GM19328 (cell line): ENCODE measurements around the gene PARL.

ENCODE experiments used
- ATAC-seq: cut with Tn5 transposase; IDR thresholded peaks from one replicate; pipeline ENCODE4 v1.9.1; 2021; ENCODE audit warnings: mild to moderate bottlenecking, moderate library complexity; ENCODE audit not compliant: unreplicated experiment

PARL gene

DNA sequence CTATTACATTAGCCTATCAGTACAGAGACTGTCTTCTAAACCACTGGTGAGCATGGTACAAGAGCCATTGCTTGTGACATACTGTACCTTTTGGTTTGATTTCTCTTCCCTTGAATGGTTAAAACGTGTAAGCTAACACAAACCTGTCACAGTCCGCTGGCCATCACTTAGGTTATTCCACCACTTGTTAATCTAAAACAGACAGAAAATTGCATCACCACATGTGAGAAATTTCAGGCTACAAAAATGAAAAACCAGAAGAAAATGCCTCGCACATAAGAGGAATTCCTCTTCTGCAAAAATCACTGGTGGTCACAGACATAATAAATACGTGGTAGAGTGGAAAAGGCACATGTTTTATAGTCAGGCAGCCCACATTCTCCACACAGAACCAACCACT is 22.1 kb downstream of the PARL start:
- no peak for ATAC-seq

DNA sequence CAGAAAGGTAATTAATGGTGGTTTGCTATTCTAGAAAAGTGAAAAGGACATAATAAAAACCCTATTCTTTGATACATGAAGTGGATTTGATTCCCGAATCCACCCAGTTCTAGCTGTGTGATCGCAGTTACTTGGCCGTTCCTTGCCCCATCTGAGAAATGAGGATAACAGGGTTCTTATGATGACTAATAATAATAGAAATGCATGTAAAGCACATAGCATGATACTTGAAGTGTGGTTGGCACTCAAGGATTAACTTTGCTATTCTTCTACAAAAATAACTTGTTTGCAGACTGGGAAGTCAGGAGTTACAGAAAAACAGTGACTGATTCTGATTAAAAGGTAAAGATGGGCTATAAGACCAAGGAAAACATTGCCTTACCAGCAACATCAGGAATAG is 26.8 kb downstream of the PARL start:
- no peak for ATAC-seq

DNA sequence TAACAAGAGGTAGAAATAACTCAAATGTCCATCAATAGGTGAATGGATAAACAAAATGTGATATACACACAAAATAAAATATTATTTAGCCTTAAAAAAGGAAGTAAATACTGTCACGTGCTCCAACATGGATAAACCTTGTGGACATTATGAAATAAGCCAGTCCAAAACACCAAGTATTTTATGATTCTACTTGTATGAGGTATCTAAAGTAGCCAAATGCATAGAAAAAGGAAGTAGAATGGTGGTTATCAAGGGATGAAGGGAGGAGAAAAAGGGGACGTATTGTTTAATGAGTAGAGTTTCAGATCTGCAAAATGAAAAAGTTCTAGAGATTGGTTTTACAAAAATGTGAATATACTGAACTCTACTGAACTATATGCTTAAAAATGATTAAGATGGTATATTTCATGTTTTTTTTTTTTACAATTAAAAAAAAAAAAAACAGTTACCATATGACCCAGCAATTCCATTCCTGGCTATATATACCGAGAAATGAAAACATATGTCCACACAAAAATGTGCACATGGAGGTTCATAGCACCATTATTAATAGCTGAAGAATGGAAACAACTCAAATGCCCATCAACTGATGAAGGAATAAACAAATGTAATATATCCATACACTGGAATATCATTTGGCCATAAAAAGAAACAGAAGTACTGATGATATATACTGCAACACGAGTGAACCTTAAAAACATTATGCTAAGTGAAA is 30.2 kb downstream of the PARL start:
- ATAC-seq, result no peak

DNA sequence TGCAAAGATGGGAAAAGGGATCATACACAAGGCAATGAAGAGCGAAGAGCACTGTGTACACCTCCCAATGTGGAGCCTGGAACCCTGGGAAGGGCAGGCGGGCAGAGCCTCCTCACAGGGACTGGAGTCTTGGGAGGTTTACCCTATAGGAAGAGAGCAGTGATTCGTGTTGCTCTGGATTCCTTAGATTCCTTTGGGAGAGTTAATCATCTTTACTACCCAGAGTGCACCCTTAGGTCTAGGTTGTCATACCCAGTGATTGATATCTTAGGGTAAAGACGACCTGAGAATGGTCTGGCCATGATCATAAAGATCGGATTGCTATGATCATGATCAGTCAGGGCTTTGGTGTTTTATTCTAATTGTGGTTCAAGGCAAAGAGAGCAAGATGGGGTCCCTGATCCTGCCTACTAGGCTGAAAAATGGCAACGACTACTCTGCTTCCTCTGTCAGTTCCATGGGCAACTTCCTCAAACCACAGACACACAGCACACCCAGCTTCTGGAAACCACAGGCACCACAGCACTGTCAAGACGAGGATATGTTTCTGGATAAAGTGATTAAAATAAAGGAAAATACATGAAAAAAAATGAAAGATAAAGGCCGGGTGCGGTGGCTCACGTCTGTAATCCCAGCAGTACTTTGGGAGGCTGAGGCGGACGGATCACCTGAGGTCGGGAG is 38.9 kb downstream of the PARL start:
- ATAC-seq, result no peak

DNA sequence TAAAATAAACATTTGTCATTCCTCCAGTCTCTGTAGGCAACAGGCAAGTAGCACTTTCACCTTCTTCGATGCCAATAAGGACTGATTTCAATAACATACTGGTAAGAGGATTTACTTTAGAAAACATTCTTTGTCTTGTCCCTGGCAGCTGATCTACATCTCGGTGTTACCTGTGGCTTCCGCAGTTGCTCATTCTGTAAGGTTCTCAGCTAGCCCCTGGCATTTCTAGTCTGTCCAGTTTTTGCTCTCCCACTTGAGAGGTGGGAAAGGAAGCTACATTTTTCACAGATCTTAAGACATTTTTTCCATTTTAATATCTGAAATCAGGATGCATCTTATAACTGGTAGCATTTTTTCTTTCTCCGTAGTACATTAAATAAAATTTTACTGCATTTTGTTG is 39.6 kb downstream of the PARL start:
- no peak for ATAC-seq

DNA sequence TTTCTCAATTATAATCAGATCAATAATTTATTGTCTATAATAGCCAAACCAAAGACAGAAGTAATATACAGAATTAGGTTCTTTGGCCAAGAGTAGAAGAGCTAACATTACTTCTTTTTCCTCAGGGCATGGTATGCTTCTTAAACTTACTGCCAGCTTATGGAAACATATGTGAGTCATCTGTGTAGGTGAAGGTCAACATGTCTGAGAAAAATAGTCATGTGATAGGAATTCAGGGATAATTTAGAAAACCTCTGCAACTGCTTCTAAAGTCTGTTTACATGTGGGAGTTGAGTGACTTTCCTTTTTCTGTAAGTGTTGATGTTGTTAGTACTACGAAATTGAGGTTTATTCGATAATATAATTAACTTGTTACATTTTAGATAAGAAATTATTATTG is 40.1 kb downstream of the PARL start:
- no peak for ATAC-seq

DNA sequence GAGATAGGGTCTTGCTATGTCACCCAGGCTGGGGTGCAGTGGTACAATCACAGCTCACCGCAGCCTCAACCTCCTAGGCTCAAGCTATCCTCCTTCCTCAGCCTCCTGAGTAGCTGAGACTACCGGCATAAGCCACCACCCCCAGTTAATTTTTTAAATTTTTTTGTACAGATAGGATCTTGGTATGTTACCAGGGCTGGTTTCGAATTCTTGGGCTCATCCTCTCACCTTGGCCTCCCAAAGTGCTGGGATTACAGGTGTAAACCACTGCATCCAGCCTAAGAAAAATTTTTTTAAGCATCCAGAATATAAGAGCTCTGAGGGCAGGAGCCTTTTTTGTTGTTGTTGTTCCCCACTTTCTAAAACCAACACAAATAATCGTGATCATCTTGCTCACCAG is 44.9 kb downstream of the PARL start:
- no peak for ATAC-seq

DNA sequence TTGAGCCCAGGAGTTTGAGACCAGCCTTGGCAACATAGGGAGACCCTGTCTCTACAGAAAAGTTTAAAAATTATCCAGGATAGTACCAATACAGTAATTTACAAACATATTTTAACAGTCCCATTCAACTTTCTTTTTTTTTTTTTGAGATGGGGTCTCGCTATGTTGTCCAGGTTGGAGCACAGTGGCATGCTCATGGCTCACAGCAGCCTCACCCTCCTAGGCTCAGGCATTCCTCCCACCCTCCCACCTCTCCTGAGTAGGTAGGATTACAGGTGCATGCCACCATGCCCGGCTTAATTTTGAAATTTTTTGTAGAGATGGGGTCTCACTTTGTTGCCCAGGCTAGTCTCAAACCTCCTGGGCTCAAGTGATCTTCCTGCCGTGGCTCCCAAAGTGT is 46.8 kb downstream of the PARL start:
- no peak for ATAC-seq

DNA sequence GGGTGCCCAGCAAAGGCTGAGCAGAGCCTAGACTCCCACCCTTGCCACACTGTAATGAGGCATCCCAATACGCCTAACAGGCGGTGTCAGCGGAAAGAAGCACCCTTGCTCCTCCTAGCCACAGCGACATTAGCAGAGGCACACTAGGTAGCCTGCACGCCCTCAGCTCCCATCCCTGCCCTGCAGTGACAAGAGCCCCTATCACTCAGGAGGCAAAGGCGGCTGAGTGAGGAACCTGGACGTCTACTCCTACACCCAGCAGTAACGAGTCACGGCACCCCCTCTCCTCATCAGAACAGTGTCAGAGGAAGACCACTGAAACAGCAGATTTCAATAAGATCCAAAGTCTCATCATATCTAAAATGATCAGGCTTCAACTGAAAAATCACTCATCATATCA is 47.3 kb downstream of the PARL start:
- no peak for ATAC-seq

DNA sequence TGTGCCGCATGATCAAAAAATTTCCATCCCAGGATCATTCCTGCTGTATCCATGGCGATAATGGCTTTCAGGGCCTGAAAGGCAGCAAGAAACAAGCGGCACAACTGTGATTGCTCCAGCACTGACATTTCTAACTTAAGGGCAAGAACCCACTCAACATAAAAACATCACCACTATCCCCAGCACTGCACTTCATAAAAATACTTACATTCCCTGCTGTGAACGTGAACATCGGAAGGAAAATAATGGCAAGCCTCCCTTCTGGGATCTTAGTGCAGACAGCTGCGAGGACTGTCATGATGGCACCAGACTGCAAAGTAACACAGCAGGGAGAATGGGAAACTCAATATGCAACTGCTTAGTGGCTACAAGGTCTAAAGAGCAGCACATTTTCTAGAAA is 51.2 kb downstream of the PARL start:
- ATAC-seq, result no peak

DNA sequence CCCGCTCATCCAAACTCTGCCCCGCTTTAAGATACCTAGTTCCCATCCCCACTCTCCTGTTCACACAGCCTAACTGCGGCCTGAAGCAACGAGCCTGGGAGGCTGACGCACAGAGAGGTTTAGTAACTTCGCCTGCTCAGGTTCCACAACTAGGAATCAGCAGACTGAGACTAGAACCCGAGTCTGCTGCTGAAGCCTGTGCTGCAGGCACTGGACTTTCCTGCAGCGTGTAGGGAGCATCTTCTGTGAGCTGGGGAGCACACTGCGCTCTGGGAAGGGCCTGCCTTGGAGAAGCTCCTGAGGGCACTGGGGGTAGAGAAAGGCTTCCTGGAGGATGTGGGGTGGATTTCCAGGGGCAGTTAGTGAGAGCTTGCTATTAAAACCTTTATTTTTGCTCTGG is 54.5 kb downstream of the PARL start:
- ATAC-seq, result no peak

DNA sequence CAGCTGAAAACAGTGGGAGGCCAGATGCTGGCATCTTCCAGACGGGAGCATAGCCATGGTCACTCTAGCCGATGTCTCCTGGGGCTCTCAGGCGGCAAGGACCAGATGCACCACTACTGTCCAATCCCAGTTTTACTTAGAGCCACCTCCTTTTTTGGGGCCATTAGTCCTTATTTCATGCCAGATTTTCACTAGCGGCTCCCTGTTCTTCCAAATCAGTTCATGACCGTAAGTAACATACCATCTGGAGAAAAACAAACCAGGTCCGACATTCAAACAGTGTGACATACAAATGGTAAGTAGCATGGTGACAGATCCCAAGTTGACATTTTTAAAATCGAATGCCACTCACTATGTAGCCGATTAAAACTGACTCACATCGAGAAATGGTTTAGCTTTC is 55.2 kb downstream of the PARL start:
- ATAC-seq, result no peak

DNA sequence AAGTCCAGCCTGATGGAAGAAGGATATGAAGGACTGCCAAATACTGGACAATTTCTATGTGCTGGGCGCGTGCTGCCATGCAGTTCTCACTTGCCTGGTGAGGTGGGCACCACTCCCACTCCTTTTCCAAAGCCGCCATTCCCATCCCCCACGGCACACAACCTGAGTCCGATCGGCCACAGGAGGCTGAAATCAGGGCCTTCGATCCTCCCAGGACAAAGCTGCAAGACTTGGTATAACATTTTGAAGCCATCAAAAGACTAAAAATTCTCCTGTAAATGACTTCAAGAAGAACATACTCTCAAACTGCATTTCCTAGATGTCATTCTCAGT is 56.2 kb downstream of the PARL start:
- no peak for ATAC-seq

DNA sequence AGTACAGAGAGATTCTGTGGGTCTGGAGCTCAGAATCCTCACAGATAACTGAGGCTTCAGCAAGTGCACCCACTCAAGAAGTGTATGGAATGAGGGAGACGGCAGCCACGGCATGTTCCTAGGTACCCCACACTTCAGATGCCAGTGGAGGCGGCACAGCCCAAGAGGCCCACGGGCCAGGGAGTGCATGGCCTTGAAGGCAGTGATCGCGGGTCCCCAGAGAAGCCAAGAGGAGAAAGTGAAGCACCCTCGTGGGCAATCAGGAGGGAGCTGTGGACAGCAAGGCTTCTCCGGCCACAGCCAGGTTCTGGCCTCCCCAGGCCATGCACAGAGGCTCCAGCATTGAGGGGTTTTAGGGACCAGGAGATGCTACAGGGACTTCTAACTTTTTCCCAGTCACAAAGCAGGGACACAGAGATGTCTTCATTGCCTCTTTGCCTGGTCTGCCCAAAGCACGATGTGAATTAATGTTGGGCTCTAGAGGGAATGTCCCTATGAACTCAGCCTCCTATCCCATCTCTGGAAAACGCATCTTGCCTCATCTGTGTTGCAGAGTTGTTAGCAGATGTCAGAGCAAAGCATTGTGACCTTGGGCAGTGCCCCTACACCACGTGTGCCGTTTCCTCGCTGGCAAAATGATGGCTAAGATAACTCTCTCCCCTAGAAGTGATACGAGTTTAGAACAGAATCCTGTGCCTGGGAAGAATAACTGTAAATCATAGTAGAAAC is 56.7 kb downstream of the PARL start:
- ATAC-seq, result no peak

DNA sequence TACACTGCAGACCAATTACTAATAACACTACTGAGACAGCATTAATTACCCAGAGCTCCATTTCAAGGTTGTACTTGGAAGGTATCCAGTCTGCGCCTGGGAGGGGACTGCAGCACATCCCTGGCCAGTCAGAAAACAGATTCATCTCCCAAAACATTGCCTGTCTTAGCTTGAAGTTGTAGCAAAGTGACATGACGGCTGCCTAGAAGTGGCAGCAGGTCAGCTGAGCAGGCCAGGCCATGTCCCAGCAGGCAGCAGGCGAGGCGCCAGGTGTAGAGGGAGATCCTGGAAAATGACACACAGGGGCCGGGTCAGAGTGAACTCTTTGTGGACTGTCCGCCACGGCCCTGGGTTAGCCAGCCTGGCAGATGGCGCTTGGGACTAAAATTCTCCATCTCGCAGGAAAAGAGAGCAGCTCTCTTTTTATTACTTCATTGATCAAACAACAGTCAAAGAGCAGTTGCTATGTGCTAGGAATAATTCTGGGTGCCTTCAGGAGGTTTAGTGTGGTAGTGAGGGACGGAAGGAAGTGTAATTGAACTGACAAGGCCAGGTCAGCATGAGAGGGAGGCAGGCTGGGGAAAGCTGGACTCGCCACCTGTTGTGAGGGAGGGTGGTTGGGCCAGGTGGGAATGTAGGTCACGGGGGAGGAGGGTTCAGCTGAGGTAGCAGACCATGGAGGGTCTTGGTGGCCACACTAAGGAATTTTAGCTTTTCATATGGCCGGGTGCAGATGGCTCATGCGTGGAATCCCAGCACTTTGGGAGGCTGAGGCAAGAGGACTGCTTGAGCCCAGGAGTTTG is 58.0 kb downstream of the PARL start:
- no peak for ATAC-seq

DNA sequence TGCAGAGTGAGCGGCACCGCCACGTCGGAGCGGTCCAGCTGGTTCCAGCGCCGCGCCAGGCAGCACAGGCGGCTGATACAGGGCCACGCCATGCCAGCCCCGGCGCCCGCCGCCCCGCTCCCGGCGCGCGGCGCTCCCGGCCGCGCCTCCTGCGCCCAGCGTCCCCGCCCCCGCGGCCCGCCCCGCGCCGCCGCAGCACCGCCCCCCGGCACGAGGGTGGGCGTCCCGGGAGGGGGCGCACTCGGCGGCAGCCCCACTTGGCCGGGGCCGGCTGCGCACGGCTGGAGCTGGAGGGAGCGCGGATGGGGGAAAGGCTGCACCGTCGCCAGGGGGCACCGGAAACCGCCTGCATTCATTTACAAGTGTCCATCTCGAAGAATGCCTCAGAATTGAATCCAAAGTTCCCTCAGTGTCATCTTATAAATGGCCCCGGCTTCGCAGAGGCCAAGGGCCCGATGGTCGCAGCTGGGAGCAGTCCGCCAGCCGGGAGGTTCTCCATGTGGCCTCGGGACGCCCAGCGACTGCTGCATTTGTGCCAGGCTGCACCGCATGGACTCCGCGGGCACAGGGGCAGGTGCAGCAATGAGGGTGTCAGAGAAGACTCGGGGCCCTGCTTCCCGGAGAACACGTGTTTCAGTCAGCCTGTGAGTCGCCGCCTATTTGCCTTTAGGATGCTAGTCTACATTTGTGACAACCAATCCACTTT is 59.1 kb downstream of the PARL start, which contains the start of gene MAP6D1:
MAP6D1 (minus strand) TSS at position 122 of the 706 bp plus-strand sequence; CDS start at position 92, 30 bp downstream.
- peak; percentile 42 for ATAC-seq

DNA sequence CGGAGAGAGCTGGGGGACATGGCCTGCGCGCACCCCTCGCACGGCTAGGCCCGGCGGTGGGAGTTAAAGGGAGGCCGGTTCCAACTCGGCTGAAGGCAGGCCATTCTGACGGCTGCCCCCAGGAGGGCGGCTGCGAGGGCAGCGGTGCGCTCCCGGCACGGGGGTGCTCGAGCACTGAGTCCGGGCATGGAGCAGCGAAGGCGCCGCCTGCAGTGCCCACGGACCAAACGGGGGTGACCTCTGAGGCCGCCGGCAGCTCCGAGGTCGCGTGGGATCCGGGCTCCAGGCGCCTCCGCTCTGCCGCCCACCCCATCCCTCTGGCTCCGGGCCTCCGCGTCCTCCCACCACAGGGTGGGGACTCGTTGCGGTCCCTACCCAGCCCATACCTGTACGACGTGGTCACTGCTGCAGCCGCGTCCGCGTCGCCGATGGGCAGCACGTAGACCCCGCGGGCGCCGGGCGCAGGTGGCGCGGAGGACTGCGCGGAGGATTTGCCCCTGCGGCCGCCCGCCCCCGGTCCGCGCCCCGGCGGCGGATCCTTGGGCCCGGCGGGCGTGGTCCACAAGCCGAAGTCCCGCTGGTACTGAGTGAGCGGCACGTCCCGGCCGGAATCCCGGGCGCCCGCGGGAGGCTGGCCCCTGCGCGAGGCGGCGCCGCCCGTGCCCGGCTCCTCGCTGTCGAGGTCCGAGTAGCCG is 59.8 kb downstream of the PARL start:
- ATAC-seq, result peak; percentile 27

DNA sequence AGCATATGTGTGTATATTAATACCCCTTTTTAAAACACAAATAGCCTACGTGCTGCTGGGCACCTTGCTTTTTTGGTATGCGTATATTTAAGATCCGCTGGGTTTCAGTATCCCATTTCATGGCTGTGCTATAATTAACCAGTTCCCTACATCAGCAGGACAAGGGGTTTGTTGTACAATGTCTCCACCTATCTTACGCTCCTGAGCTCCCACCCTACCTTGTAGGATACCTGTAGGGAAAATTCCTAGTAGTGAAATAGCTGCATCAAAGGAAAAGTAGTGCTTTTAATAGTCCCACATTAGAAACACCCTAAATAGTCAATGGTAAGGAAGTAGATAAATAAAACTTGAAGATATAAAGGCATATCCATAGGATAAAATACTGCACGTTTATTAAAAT is 60.7 kb downstream of the PARL start:
- ATAC-seq, result no peak

DNA sequence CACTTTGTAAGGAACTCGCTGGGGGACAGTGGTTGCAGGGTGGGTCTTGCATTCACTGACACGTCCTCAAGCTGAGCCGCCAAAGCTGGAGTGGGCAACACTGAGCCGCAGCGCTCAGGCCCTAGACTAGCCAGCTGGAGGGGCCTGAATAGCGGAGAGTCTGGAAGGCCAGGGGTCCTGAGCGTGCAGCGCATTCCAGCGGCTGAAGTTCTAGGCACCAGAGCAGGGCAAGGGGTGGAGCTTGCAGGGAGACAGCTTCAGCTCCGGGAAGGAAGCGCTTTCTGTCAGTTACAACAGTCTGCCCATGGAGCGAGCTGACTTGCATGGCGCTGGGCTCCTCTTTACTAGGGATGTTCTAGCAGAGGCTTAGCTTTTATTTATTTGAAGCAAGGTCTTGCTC is 62.0 kb downstream of the PARL start:
- no peak for ATAC-seq

DNA sequence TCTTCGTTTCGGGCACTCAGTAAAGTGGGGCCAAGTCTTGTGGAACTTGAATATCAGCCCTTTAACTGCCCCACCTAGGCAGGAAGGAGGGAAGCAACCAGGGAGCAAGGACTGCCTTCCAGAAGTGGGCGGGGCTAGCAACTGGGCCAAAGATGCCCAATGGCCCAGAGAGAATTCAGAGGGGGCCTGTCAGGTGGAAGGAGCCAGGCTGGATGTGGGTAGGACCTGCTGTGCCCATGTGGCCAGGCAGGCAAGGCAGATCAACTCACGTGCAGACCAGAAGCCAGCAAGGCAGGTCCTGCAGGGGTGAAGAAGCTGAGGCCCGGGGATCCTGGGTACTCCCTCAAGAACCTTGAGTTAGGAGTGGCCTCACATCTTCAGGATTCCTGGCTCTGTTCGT is 64.8 kb downstream of the PARL start:
- ATAC-seq, result no peak
